HCT116 (cell line): ENCODE results near the gene TRIL.

Experiments used
- ATF3 ChIP-seq: IDR thresholded peaks from 2 replicates; pipeline ENCODE4 v1.6.1; 2012
- CTCF ChIP-seq, 3 experiments: fragments of 200-600 bp in 1 of 3; sonication (generic) in 1 of 3; IDR thresholded peaks in 2 of 3; conservative IDR thresholded peaks in 1 of 3; 2 replicates each; pipeline ENCODE4 v1.5.1; 2012 to 2017; ENCODE audit warnings: low read depth in 2 of 3, low read length in 2 of 3, antibody characterized with exemption in 1 of 3, borderline replicate concordance in 1 of 3, control low read depth in 1 of 3, mild to moderate bottlenecking in 1 of 3, mixed read lengths in 1 of 3, mixed run types in 1 of 3, moderate library complexity in 1 of 3; ENCODE audit not compliant: insufficient read depth in 1 of 3
- EZH2phosphoT487 ChIP-seq: fragments of 200-600 bp; IDR thresholded peaks from 2 replicates; pipeline ENCODE4 v1.6.1; 2018; ENCODE audit warnings: antibody characterized with exemption, borderline replicate concordance
- POLR2A ChIP-seq: IDR thresholded peaks from 2 replicates; pipeline ENCODE4 v1.7.0; 2011; ENCODE audit warnings: borderline replicate concordance; ENCODE audit not compliant: insufficient read depth, insufficient read length; ENCODE audit errors: extremely low read depth

GRCh38 chr7:28953633-28954032, 4.5 kb downstream of the TRIL start:
- no peak for TF ChIP-seq CTCF (IDR thresholded peaks at IDR 0.05 in 2 of 3, conservative IDR thresholded peaks at IDR 0.05 in 1 of 3; ENCODE audit: borderline replicate concordance in 1 of 3, insufficient read depth in 1 of 3, low read depth in 2 of 3, low read length in 2 of 3)
- TF ChIP-seq ATF3: no peak
- no peak for TF ChIP-seq EZH2phosphoT487
- TF ChIP-seq POLR2A: no peak
